Mesenchymal stem cell (in vitro differentiated cells and primary cell): ENCODE results near the gene SUN2.

Experiments
- DNase-seq: peaks from one replicate; pipeline ENCODE4 v3.0.0-alpha.2; 2013
- H2AFZ ChIP-seq: one replicate; pipeline ENCODE4 v1.6.1; 2013; ENCODE audit warnings: low read depth, mild to moderate bottlenecking, control low read depth, inconsistent platforms, low read length, moderate library complexity
- H2AK5ac ChIP-seq: 2 replicates; pipeline ENCODE4 v1.6.1; 2013; ENCODE audit warnings: low read length, moderate library complexity, mild to moderate bottlenecking, inconsistent platforms; ENCODE audit not compliant: severe bottlenecking
- H2BK120ac ChIP-seq: one replicate; pipeline ENCODE4 v1.6.1; 2013; ENCODE audit warnings: low read depth, mild to moderate bottlenecking, inconsistent platforms, low read length, moderate library complexity
- H2BK12ac ChIP-seq, 2 experiments: one replicate each; pipeline ENCODE4 v1.6.1; 2013; ENCODE audit warnings: inconsistent platforms in 2 of 2, low read length in 2 of 2, mild to moderate bottlenecking in 2 of 2, moderate library complexity in 2 of 2, control low read depth in 1 of 2
- H2BK15ac ChIP-seq: one replicate; pipeline ENCODE4 v1.6.1; 2013; ENCODE audit warnings: mild to moderate bottlenecking, low read depth, inconsistent platforms; ENCODE audit not compliant: poor library complexity, severe bottlenecking
- H2BK5ac ChIP-seq: 2 replicates; pipeline ENCODE4 v1.6.1; 2013; ENCODE audit warnings: low read depth, mild to moderate bottlenecking, low read length, control low read depth, inconsistent platforms; ENCODE audit not compliant: poor library complexity, severe bottlenecking
- H3K14ac ChIP-seq, 2 experiments: one replicate each; pipeline ENCODE4 v1.6.1; 2013; ENCODE audit warnings: inconsistent platforms in 2 of 2, low read length in 2 of 2, control low read depth in 1 of 2, mild to moderate bottlenecking in 1 of 2, moderate library complexity in 1 of 2
- H3K18ac ChIP-seq, 2 experiments: one replicate each; pipeline ENCODE4 v1.6.1; 2013; ENCODE audit warnings: inconsistent platforms in 2 of 2, low read length in 2 of 2, control low read depth in 1 of 2, low read depth in 1 of 2, mild to moderate bottlenecking in 1 of 2
- H3K23ac ChIP-seq, 2 experiments: one replicate each; pipeline ENCODE4 v1.6.1; 2013; ENCODE audit warnings: inconsistent platforms in 2 of 2, low read length in 2 of 2, mild to moderate bottlenecking in 2 of 2, moderate library complexity in 2 of 2, control low read depth in 1 of 2
- H3K27ac ChIP-seq: 2 replicates; pipeline ENCODE4 v1.5.1; 2013; ENCODE audit warnings: mild to moderate bottlenecking, moderate library complexity, low read length, control low read depth, inconsistent platforms; ENCODE audit not compliant: poor library complexity, severe bottlenecking
- H3K27me3 ChIP-seq, 2 experiments: 2 replicates each; pipeline versions ENCODE4 v1.6.1 to v1.7.0; 2013; ENCODE audit warnings: low read length in 2 of 2, mild to moderate bottlenecking in 2 of 2, moderate library complexity in 2 of 2, control low read depth in 1 of 2, inconsistent platforms in 1 of 2; ENCODE audit not compliant: control insufficient read depth in 1 of 2, insufficient read depth in 1 of 2
- H3K36me3 ChIP-seq, 2 experiments: 2 replicates each; pipeline versions ENCODE4 v1.6.1 to v1.7.0; 2013; ENCODE audit warnings: low read length in 2 of 2, control low read depth in 1 of 2, inconsistent platforms in 1 of 2, low read depth in 1 of 2, mild to moderate bottlenecking in 1 of 2; ENCODE audit not compliant: insufficient read depth in 2 of 2, control insufficient read depth in 1 of 2
- H3K4ac ChIP-seq, 2 experiments: one replicate each; pipeline ENCODE4 v1.6.1; 2013; ENCODE audit warnings: inconsistent platforms in 2 of 2, low read length in 2 of 2, mild to moderate bottlenecking in 2 of 2, moderate library complexity in 2 of 2, control low read depth in 1 of 2, low read depth in 1 of 2
- H3K4me1 ChIP-seq: 2 replicates; pipeline ENCODE4 v1.6.1; 2013; ENCODE audit warnings: low read depth, low read length, control low read depth; ENCODE audit not compliant: control insufficient read depth, insufficient read depth
- H3K4me2 ChIP-seq: 2 replicates; pipeline ENCODE4 v1.6.1; 2013; ENCODE audit warnings: low read length, mild to moderate bottlenecking, inconsistent platforms; ENCODE audit not compliant: poor library complexity, severe bottlenecking
- H3K4me3 ChIP-seq, 2 experiments: 2 replicates each; pipeline versions ENCODE4 v1.5.1 to v1.7.0; 2013; ENCODE audit warnings: low read length in 2 of 2, mild to moderate bottlenecking in 2 of 2, control low read depth in 1 of 2, low read depth in 1 of 2; ENCODE audit not compliant: insufficient read depth in 1 of 2
- H3K79me1 ChIP-seq: replicated peaks from 2 replicates; pipeline ENCODE4 v1.6.1; 2013; ENCODE audit warnings: mild to moderate bottlenecking, control low read depth, low read length, inconsistent platforms; ENCODE audit not compliant: poor library complexity, severe bottlenecking
- H3K9ac ChIP-seq: 2 replicates; pipeline ENCODE4 v1.7.0; 2013; ENCODE audit warnings: mild to moderate bottlenecking, low read length, moderate library complexity
- H3K9me3 ChIP-seq: 2 replicates; pipeline ENCODE4 v1.7.0; 2013; ENCODE audit warnings: mild to moderate bottlenecking, low read length; ENCODE audit not compliant: control insufficient read depth
- H4K8ac ChIP-seq: one replicate; pipeline ENCODE4 v1.6.1; 2013; ENCODE audit warnings: inconsistent platforms, mild to moderate bottlenecking, low read length, moderate library complexity
- H4K91ac ChIP-seq: one replicate; pipeline ENCODE4 v1.6.1; 2013; ENCODE audit warnings: mild to moderate bottlenecking, low read length, inconsistent platforms
- WGBS: methylation state at CpG from one replicate; pipeline ENCODE4 v1.1.7; 2013; ENCODE audit warnings: mixed read lengths; 5-methylcytosine and 5-hydroxymethylcytosine counted together

Gene SUN2

GRCh38 chr22:38799265-38800002 lies 43.6 kb upstream of the SUN2 start:
- Histone ChIP-seq H3K79me1 (no peaks in the 10 kb centered on the region), H3K14ac (no peak overlapping the region), H3K4me3 (no peak overlapping the region), H3K27me3 (peaks cover 3 to 50% of the 10 kb centered on the region in 2 experiments), H4K91ac (no peak overlapping the region), H2BK15ac (no peak overlapping the region), H3K4ac (no peak overlapping the region), H4K8ac (no peak overlapping the region), H2AK5ac (no peak overlapping the region), H3K27ac (no peak overlapping the region), H2BK12ac (no peak overlapping the region), H2AFZ (no peak overlapping the region), H3K18ac (no peak overlapping the region), H3K4me1 (peaks cover 6% of the 10 kb centered on the region), H2BK5ac (no peak overlapping the region), H3K9ac (peak overlapping the region; percentile 53), H3K4me2 (no peak overlapping the region), H3K9me3 (no peaks in the 10 kb centered on the region), H3K36me3 (no peaks in the 10 kb centered on the region), H3K23ac (no peak overlapping the region), H2BK120ac (no peak overlapping the region)
- DNase-seq, result peak; percentile 6
- WGBS, result 86% methylated on average over 5 of the region's 6 CpGs

- Histone ChIP-seq H2BK120ac (no peak overlapping the region), H3K4me2 (no peak overlapping the region), H4K8ac (no peak overlapping the region), H3K36me3 (no peaks in the 10 kb centered on the region), H3K14ac (no peak overlapping the region), H2BK12ac (no peak overlapping the region), H3K18ac (no peak overlapping the region), H2BK5ac (no peak overlapping the region), H3K9me3 (no peaks in the 10 kb centered on the region), H3K4me3 (no peak overlapping the region), H2AFZ (no peak overlapping the region), H2BK15ac (no peak overlapping the region), H2AK5ac (no peak overlapping the region), H3K23ac (no peak overlapping the region), H3K79me1 (peaks cover 2% of the 10 kb centered on the region), H4K91ac (no peak overlapping the region), H3K4me1 (peaks cover 6% of the 10 kb centered on the region), H3K27me3 (peaks cover 3 to 50% of the 10 kb centered on the region in 2 experiments), H3K4ac (no peak overlapping the region), H3K9ac (no peak overlapping the region), H3K27ac (no peak overlapping the region)
- no peak for DNase-seq
- 79% methylated on average over 5 of the region's 5 CpGs for WGBS
Observed at GRCh38 chr22:38798496-38798895, 42.7 kb upstream of the SUN2 start.

- H3K9me3 ChIP-seq, result no peaks in the 10 kb centered on the region
- H4K91ac ChIP-seq, result no peak overlapping the region
- H2BK15ac ChIP-seq, result no peak overlapping the region
- no peak overlapping the region for H2BK12ac ChIP-seq
- H3K4me1 ChIP-seq, result no peaks in the 10 kb centered on the region
- H3K23ac ChIP-seq, result no peak overlapping the region
- no peak overlapping the region for H4K8ac ChIP-seq
- no peak overlapping the region for H3K14ac ChIP-seq
- H3K27ac ChIP-seq, result no peak overlapping the region
- no peak overlapping the region for H3K18ac ChIP-seq
- peaks cover 3 to 45% of the 10 kb centered on the region in 2 experiments for H3K27me3 ChIP-seq
- no peak overlapping the region for H3K9ac ChIP-seq
- H2AK5ac ChIP-seq, result no peak overlapping the region
- WGBS, result 84% methylated on average over 12 of the region's 12 CpGs
- DNase-seq, result no peak
- no peaks in the 10 kb centered on the region for H3K36me3 ChIP-seq
- no peak overlapping the region for H2BK120ac ChIP-seq
- H2AFZ ChIP-seq, result no peak overlapping the region
- peaks cover 6% of the 10 kb centered on the region for H3K79me1 ChIP-seq
- no peak overlapping the region for H3K4ac ChIP-seq
- no peak overlapping the region for H2BK5ac ChIP-seq
- H3K4me3 ChIP-seq, result no peak overlapping the region
- H3K4me2 ChIP-seq, result no peak overlapping the region
Observed at GRCh38 chr22:38796262-38796957, 40.6 kb upstream of the SUN2 start.

- Histone ChIP-seq H2AFZ (no peak overlapping the region), H2BK12ac (no peak overlapping the region), H3K27me3 (peaks cover 3 to 41% of the 10 kb centered on the region in 2 experiments), H3K4ac (no peak overlapping the region), H3K4me3 (no peak overlapping the region), H3K27ac (no peak overlapping the region), H3K36me3 (peaks cover 0 to 2% of the 10 kb centered on the region in 2 experiments), H4K8ac (no peak overlapping the region), H3K9ac (no peak overlapping the region), H4K91ac (no peak overlapping the region), H2BK120ac (no peak overlapping the region), H3K4me1 (no peaks in the 10 kb centered on the region), H3K14ac (no peak overlapping the region), H2AK5ac (no peak overlapping the region), H2BK5ac (no peak overlapping the region), H2BK15ac (no peak overlapping the region), H3K23ac (no peak overlapping the region), H3K79me1 (peaks cover 6% of the 10 kb centered on the region), H3K4me2 (no peak overlapping the region), H3K9me3 (no peaks in the 10 kb centered on the region), H3K18ac (no peak overlapping the region)
- DNase-seq, result no peak
- WGBS, result 75% methylated on average over 4 of the region's 4 CpGs
Observed at GRCh38 chr22:38795569-38795968, 39.8 kb upstream of the SUN2 start.
